Endothelial cell of umbilical vein (primary cell): ENCODE data around the gene SEMA4D. TPM values are rescaled to one million over a fixed set of nuclear protein-coding genes. Genes with fewer than 3 reads are reported as not detected.

Source experiments
- BruUV-seq: library from RNA; stranded (reverse); fragments of 400-500 nt; replicated peaks from 2 replicates; lab custom pipeline; 2021; lab: Mats Ljungman, UMichigan
- CTCF ChIA-PET: fragments of 300-600, 350-600 bp; sonication (Branson Sonifier 250); formaldehyde crosslinking; loops from one replicate; lab custom pipeline; 2021; ENCODE audit warnings: antibody characterized with exemption, inconsistent platforms; lab: Charles Lee
- POLR2A ChIA-PET: fragments of 300-600, 350-600 bp; sonication (Branson Sonifier 250); formaldehyde crosslinking; loops from one replicate; lab custom pipeline; 2021; ENCODE audit warnings: antibody characterized with exemption, inconsistent platforms; lab: Charles Lee
- DNase-seq: peaks from one replicate; pipeline ENCODE4 v3.0.0-alpha.2; 2011; ENCODE audit warnings: low read depth, low spot score
- FAIRE-seq: peaks from 2 replicates; lab custom pipeline; 2011; peaks lifted over from hg19 to GRCh38; lab: Jason Lieb, UNC
- H2AFZ ChIP-seq: 2 replicates; pipeline ENCODE4 v1.6.0; 2012; ENCODE audit warnings: low read depth, low read length, control low read depth, inconsistent platforms
- H3K27ac ChIP-seq: 2 replicates; pipeline ENCODE4 v1.5.1; 2011; ENCODE audit warnings: low read depth, mild to moderate bottlenecking, control low read depth, low read length, moderate library complexity; ENCODE audit not compliant: insufficient read depth
- H3K27me3 ChIP-seq, 2 experiments: 2 replicates each; pipeline versions ENCODE4 v1.6.0 to v1.6.1; 2011; ENCODE audit warnings: low read length in 2 of 2, mixed read lengths in 1 of 2; ENCODE audit not compliant: control insufficient read depth in 2 of 2, insufficient read depth in 2 of 2
- H3K36me3 ChIP-seq, 2 experiments: 2 replicates in 1 of 2; 3 replicates in 1 of 2; pipeline ENCODE4 v1.5.1; 2011; ENCODE audit warnings: low read length in 2 of 2, mild to moderate bottlenecking in 1 of 2, moderate library complexity in 1 of 2; ENCODE audit not compliant: control insufficient read depth in 2 of 2, insufficient read depth in 2 of 2; ENCODE audit errors: extremely low read depth in 1 of 2
- H3K4me1 ChIP-seq: 3 replicates; pipeline ENCODE4 v1.5.1; 2011; ENCODE audit warnings: mild to moderate bottlenecking, low read length; ENCODE audit not compliant: control insufficient read depth, insufficient read depth; ENCODE audit errors: extremely low read depth
- H3K4me2 ChIP-seq: 2 replicates; pipeline ENCODE4 v1.6.1; 2011; ENCODE audit warnings: low read length, control low read depth, mixed read lengths; ENCODE audit not compliant: insufficient read depth
- H3K4me3 ChIP-seq, 3 experiments: fragments of 200-600 bp in 1 of 3; sonication (generic), shearing (Covaris generic) in 1 of 3; replicated peaks in 1 of 3; 2 replicates each; pipeline ENCODE4 v1.5.1; 2011 to 2016; ENCODE audit warnings: control low read depth in 3 of 3, low read length in 3 of 3, mild to moderate bottlenecking in 2 of 3, inconsistent platforms in 1 of 3, low read depth in 1 of 3, moderate library complexity in 1 of 3; ENCODE audit not compliant: insufficient read depth in 1 of 3
- H3K79me2 ChIP-seq: 2 replicates; pipeline ENCODE4 v1.6.0; 2012; ENCODE audit warnings: low read length, inconsistent platforms; ENCODE audit not compliant: control insufficient read depth, insufficient read depth
- H3K9ac ChIP-seq: replicated peaks from 2 replicates; pipeline ENCODE3; 2011; ENCODE audit warnings: low read length, control low read depth; ENCODE audit not compliant: insufficient read depth; ENCODE audit errors: extremely low read depth
- H3K9me1 ChIP-seq: replicated peaks from 3 replicates; pipeline ENCODE4 v1.6.0; 2011; ENCODE audit warnings: mild to moderate bottlenecking, low read length; ENCODE audit not compliant: control insufficient read depth, insufficient read depth; ENCODE audit errors: extremely low read depth
- H3K9me3 ChIP-seq: replicated peaks from 2 replicates; pipeline ENCODE4 v1.5.1; 2012; ENCODE audit warnings: low read length, inconsistent platforms; ENCODE audit not compliant: control insufficient read depth, insufficient read depth
- H4K20me1 ChIP-seq: replicated peaks from 2 replicates; pipeline ENCODE3; 2011; ENCODE audit warnings: mild to moderate bottlenecking, low read length; ENCODE audit not compliant: control insufficient read depth, insufficient read depth; ENCODE audit errors: extremely low read depth
- CTCF ChIP-seq, 2 donors: IDR thresholded peaks; 1 replicate in 1 of 2; 2 replicates in 1 of 2; pipeline ENCODE4 v1.5.1; 2011; ENCODE audit warnings: low read length in 2 of 2, mild to moderate bottlenecking in 2 of 2, moderate library complexity in 2 of 2, control low read depth in 1 of 2, inconsistent platforms in 1 of 2, low read depth in 1 of 2; ENCODE audit not compliant: insufficient read depth in 1 of 2; ENCODE audit errors: extremely low read depth in 1 of 2
- EZH2 ChIP-seq: IDR thresholded peaks from 2 replicates; pipeline ENCODE4 v1.6.1; 2012; ENCODE audit warnings: borderline replicate concordance, low read depth, mild to moderate bottlenecking, moderate library complexity, low read length, inconsistent platforms; ENCODE audit not compliant: severe bottlenecking
- FOS ChIP-seq: IDR thresholded peaks from 2 replicates; pipeline ENCODE4 v1.6.1; 2011; ENCODE audit warnings: mild to moderate bottlenecking, low read length, moderate library complexity, borderline replicate concordance; ENCODE audit not compliant: insufficient read depth
- GATA2 ChIP-seq: IDR thresholded peaks from 2 replicates; pipeline ENCODE4 v1.7.0; 2011; ENCODE audit warnings: low read depth, mild to moderate bottlenecking, moderate library complexity, mixed read lengths, low read length; ENCODE audit not compliant: insufficient read length, insufficient read depth
- JUN ChIP-seq: IDR thresholded peaks from 2 replicates; pipeline ENCODE4 v1.6.1; 2011; ENCODE audit warnings: borderline replicate concordance, low read depth; ENCODE audit not compliant: insufficient read length, insufficient read depth
- MYC ChIP-seq: IDR thresholded peaks from one replicate; pipeline ENCODE4 v1.6.1; 2011; ENCODE audit warnings: mild to moderate bottlenecking, low read depth, low read length
- POLR2A ChIP-seq: IDR thresholded peaks from 2 replicates; pipeline ENCODE4 v1.6.1; 2012; ENCODE audit warnings: low read depth, mild to moderate bottlenecking, control low read depth, low read length
- POLR2AphosphoS5 ChIP-seq: IDR thresholded peaks from 2 replicates; pipeline ENCODE4 v1.6.1; 2012; ENCODE audit warnings: low read depth, mild to moderate bottlenecking, control low read depth, low read length, moderate library complexity; ENCODE audit not compliant: insufficient read depth
- dilution Hi-C: fragments of 300-500 bp; cut with MboI; formaldehyde crosslinking; loops from one replicate; pipeline ENCODE4 v1.15.0; 2019; ENCODE audit warnings: low sequenced_read_pairs; ENCODE audit not compliant: extremely low pct_ligation_motif_present
- intact Hi-C: fragments of 100-400 bp; cut with micrococcal nuclease; formaldehyde crosslinking; loops from one replicate; pipeline ENCODE4 v1.10.0; 2022
- polyA plus RNA-seq, 4 experiments: library from polyadenylated mRNA; depleted of rRNA in 3 of 4; stranded (reverse) in 3 of 4; unstranded in 1 of 4; fragments of >200 nt; gene quantifications; 2 replicates each; pipeline versions ENCODE4 v1.2.1 to v1.2.3, GENCODE V29; 2011 to 2012; ENCODE audit warnings: missing spikeins in 1 of 4
- total RNA-seq: library from RNA; stranded (reverse); gene quantifications from 2 replicates; pipeline ENCODE4 v1.2.3, GENCODE V29; 2021
- TF ChIP-seq, protein P1 (sequence below): IDR thresholded peaks from 2 replicates; pipeline ENCODE4 v1.6.1; 2011; ENCODE audit not compliant: insufficient read depth, insufficient read length

SEMA4D gene
- total and polyA plus RNA-seq, 2 donors (not counting 3 experiments of a cell fraction or from before 2014, with no cell fraction given) = 3.9 to 15.7 TPM

DNA sequence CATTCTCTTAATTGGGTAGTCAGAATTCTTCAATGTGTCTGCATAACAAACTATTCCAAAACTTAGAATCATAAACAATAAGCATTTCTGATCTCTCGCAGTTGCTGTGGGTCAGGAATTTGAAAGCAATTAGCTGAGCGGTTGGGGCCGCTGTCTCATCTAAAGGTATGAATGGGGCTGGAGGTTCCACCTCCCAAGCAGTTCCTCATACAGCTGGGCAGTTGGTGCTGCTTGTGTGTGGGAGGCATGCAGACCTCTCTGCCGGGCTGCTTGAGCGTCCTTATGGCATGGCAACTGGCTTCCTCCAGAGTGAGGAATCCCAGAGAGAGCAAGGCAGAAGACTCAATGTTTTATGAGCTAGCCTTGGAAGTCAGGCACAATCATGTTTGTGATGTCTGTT, 30.2 kb upstream of the SEMA4D start:
- no peak overlapping the region for H3K4me3 ChIP-seq
- H2AFZ ChIP-seq = no peak overlapping the region
- H3K9me1 ChIP-seq = no peaks in the 10 kb centered on the region
- no TSS peak for BruUV-seq
- no peaks in the 10 kb centered on the region for H4K20me1 ChIP-seq
- H3K9me3 ChIP-seq = no peaks in the 10 kb centered on the region
- dilution Hi-C loops (no loop called here), intact Hi-C loops (no loop called here)
- ChIA-PET CTCF (interaction anchor here (4.7 kb wide), 1 partner anchor 20 kb away, joined by 29 read pairs; no protein-coding TSS in a partner anchor), POLR2A (no interaction called here)
- H3K27me3 ChIP-seq = no peaks in the 10 kb centered on the region
- FAIRE-seq = no peak
- no peaks in the 10 kb centered on the region for H3K36me3 ChIP-seq
- no peak overlapping the region for H3K4me2 ChIP-seq
- DNase-seq = no peak
- H3K27ac ChIP-seq = no peak overlapping the region
- no peak overlapping the region for H3K9ac ChIP-seq
- no peaks in the 10 kb centered on the region for H3K79me2 ChIP-seq
- TF ChIP-seq POLR2A (no peak), CTCF (IDR thresholded peaks at IDR 0.05; ENCODE audit: extremely low read depth in 1 of 2, insufficient read depth in 1 of 2, low read depth in 1 of 2, low read length in 2 of 2) (no peak), GATA2 (no peak), MYC (no peak), POLR2AphosphoS5 (no peak), EZH2 (no peak), JUN (no peak), FOS (no peak)
- TF ChIP-seq, protein P1, sequence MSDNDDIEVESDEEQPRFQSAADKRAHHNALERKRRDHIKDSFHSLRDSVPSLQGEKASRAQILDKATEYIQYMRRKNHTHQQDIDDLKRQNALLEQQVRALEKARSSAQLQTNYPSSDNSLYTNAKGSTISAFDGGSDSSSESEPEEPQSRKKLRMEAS = no peak
- H3K4me1 ChIP-seq = peaks cover 6% of the 10 kb centered on the region
